Activated T-cell treated with anti-CD3 and anti-CD28 coated beads for 24 hours (primary cell): Measurements from ENCODE around the gene ARL6IP4.
"Not testable (repeated sequence)": the region's sequence is repeated elsewhere in the genome, so short reads cannot be mapped to it uniquely, and the experiment has no call there.

ENCODE experiments used
- DNase-seq: peaks from one replicate; pipeline ENCODE4 v3.0.0-alpha.2; 2020; ENCODE audit warnings: low read depth

ARL6IP4 gene

DNA sequence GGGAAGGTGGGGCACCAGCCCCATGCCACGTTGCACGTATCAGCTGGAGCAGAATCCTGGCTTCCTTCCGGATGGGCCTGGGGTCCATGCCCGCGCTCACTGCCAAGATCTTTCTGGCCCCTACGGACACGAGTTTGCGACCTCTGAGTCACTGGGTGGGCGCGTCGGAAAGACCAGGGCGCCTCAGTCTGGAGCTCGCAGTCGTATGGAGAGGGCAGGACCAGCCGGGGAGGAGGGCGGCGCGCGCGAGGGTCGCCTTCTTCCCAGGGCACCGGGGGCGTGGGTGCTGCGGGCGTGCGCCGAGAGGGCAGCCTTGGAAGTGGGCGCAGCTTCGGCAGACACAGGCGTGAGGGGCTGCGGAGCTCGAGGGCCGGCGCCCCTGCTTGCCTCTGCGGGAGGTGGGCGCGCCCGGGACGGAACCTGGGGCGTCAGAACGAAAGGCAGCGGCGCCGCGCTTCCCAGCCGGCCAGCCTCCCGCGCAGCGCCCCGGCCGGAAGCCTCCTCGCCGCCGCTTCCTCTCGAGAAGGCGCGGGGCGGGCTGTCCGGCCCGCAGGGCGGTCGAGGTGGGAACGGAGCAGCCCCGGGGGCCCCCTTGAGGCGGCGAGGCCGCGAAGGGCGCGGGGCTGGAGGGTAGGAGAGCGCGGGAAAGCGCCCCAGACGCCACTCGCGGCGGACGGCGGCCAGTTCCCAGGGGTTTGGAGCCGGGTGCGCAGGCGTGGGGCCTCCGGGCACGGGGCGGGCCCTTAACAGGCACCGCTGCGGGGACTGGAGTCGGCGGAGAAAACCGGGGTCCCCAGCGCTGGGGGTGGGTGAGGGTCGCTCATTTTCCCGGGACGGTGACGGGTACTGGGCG is at the start of gene ARL6IP4:
ARL6IP4 (plus strand) TSS at position 499 of the 853 bp plus-strand sequence. CDS start 459 bp downstream, outside the sequence.
- DNase-seq: peak; percentile 65

DNA sequence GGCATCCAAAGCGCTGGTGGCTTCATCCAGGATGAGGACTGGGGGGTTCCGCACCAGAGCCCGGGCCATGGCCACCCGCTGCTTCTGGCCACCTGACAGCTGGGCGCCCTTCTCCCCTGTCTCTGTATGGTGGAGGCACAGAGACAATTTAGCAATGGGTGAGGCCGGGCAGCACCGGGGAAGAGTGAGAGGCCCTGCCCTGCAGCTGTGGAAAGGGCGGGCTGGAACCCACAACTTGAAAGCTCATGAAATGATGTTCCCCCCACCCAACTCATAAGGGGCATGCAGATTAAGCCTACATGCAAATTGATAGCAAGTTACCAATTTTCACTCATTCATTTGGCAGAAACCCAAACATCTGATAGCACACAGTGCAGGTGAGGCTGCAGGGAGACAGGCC is 48.3 kb upstream of the ARL6IP4 start:
- DNase-seq: no peak

DNA sequence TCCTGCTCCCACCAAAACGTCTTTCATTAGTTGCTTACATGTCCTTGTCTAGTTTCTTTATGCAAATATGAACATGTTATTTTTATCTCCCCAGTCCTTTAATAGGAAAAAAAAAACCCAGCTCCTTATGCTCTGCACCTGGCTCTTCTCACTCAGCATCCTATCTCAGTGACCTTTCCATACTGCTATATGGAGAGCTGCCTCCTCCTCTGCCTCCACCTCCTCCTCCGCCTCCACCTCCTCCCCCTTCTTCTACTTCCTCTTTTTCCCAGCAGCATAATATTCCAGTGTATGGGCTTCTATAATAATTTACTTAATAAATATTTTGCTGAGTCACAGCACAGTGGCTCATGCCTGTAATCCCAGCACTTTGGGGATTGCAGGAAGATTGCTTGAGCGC is 45.8 kb upstream of the ARL6IP4 start:
- DNase-seq: no peak

DNA sequence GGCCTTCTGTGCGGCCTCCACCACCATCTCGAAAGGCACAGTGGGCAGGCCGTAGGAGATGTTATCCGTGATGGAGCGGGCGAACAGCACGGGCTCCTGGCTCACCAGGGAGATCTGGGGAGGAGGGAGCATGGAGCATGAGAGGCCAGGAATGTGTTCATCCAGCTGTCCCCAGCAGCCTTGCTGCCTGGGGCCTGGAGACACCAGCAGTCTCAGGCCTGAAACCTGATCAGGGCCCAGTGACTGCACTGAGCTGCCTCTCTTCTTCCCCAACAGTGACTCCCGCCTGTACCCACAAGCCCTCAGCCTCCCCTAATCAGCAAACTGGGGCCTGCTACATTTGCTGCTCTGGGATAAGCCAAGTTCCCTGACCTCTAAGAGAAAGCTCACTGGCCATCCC is 45.2 kb upstream of the ARL6IP4 start:
- DNase-seq: no peak

DNA sequence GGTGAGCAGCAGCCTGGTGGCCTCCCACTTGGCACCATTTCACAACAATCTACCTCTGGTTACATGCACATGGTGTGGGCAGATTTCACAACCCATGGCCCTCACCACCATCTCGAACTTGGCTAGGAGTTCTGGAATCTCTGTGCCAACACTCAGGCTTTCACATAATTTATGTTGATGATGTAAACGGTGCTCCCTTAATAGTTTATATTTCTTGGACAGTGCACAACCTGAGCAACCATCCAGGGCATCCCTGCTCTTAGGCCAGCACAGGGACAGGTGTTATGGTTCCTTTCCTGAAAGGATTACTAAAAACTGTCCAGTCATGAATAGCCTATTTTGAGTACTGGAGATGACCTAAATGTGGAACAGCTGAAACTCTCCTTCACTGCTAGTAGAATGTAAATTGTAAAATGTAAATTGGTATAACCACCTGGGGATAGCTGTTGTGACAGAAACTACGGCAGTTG is 42.8 kb upstream of the ARL6IP4 start:
- DNase-seq: no peak

DNA sequence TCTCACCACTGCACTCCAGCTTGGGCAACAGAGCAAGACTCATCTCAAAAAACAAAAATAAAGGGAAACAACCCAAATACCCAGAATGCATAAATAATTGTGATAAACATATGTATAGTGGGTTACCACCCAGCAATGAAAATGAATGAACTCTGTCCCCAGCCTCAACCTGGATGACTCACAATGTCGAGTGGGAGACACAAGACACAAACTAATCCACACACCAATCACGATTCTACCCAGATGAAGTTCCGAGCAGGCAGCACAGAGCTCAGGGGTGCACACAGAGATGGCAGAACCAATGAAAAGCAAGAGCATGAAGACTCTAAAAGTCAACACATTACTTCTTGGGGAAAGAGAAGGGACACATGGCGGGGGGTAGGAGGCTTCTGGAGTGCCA is 41.4 kb upstream of the ARL6IP4 start:
- no peak for DNase-seq

DNA sequence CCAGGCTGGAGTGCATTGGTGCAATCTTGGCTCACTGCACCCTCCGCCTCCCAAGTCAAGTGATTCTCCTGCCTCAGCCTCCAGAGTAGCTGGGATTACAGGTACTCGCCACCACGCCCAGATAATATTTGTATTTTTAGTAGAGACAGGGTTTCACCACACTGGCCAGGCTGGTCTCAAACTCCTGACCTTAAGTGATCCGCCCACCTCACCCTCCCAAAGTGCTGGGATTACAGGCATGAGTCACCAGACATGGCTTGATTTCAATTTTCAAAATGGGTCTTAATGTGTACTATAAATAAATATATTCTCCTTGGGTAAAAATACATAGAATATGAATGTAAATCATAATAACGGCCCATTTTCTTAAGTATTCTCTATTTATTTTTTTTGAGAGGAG is 39.1 kb upstream of the ARL6IP4 start:
- not testable (repeated sequence) for DNase-seq

DNA sequence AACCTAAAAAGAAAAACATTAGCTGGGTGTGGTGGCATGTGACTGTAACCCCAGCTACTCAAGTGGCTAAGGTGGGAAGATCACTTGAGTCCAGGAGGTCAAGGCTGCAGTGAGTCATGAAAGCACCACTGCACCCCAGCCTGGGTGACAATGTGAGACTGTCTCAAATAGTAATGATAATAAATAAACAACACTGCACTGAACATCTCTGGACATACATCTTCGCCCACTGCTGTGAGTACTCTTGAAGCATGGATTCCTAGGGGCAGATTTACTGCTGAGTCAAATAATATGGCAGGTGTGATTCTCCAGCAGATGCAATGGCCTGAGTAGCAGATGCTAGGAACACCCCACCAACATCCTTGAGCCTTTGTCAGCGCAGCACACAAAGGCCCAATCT is 37.8 kb upstream of the ARL6IP4 start:
- no peak for DNase-seq

DNA sequence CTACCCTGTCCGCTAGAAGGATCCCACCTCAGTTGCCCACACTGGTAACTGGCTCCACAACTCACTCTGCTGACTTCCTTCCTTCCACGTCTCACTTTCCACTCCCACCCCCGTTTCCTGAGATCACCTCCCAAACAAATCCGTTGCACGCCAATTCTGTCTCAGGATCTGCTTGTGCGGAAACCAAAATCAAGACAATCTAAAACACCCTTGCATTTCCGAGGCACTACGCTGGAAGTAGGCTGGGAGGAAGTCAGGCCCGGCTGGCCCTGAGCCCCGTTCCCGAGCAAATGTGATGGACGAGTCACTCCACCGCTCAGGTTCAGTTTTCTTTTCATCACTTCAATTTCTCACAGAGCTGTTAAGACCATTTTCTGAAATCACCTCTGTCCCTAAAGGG is 37.3 kb upstream of the ARL6IP4 start:
- no peak for DNase-seq

DNA sequence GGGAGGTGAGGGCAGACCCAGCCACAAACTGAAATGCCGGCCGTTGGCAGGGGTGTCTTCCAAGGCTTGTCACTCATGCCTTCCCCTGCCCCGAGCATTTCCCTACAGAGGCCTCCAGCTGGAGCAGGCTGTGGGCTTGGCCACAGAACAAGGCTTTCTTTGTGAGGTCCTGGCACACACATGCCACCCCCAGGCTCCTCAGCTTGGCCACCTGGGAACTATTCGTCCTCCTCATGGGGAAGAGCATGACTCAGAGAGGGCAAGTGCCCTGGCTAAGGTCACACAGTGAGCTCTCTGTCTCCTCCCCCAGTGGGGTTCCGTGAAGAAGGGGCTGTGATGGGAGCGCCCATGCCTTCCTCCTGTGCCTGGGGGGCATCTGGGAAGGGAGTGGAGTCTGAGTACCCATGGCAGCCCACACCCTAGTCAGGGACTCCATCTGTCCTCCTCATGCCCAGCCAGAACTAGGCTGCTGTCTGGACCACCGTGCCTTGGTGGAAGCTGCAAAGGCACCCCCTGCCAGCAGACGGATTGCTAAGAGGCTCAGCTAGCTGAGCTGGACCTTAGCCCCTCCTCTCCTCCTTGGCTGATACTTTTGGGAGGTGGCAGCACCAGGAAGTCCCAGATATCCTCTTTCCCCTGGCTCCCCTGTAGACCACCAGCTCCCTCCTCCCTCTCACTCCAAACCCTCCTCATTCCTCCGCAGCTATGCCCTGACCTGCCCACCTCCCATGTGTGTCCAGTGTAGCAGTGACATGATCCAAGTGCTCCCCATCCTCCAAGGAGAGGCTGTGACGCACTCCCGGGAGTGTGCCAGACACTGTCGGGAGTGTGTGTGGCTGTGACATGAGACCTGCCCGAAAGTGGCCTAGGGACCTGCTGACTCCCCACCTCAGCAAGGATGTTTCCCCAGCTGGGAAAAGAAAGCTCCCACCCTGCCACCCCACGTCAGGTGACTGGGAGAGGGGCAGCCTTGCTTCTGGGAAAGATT is 35.6 kb upstream of the ARL6IP4 start:
- no peak for DNase-seq

DNA sequence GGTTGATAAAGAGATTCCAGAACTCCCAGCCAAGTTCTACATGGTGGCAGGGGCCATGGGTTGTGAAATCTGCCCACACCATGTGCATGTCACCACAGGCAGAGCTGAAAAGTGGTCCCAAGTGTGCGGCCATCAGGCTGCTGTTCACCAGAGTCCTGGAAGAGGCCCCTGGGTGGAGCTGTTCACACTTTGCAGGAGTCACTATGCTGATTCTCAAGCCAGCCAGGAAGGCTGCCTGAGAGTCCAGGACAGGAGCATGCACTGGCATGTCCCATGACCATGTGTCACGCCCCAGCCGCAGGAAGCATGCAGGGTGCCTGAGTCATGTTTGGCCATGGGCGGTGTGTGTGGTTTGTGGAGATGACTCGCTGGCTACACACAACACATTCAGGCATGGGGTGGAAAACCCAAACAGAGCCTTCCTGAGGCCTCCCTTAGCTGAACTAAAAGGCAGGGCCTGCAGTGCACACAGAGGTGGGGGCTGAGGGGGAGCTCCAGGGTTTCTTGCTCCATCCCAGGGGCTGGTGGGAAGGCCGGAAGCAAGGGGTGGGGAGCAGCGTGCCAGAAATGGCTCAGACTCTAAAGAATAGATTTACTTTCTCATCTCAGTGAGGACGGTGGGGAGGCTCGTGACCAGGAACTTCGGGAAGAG is 33.7 kb upstream of the ARL6IP4 start:
- peak; percentile 76 for DNase-seq

DNA sequence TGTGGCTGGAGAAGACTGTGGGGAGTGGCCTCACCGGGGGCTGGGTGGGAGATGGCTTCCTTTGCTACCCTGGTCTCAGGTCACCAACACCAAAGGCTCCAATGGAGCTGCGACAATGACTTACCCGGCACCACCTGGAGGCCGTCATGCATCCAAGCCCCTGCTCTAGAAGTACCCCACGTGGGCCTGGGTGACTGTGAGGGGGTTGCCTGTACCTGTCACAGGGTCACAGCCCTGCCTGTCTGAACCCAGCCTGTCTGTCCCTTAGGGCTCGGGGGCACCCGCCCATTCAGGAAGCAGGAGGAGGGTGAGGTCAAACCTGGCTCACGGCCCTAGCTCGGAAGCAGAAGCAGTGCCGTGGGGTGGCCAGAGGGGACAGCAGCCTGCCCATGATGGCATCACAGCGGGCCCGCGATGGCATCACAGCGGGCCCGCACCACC is 33.1 kb upstream of the ARL6IP4 start:
- DNase-seq: no peak

DNA sequence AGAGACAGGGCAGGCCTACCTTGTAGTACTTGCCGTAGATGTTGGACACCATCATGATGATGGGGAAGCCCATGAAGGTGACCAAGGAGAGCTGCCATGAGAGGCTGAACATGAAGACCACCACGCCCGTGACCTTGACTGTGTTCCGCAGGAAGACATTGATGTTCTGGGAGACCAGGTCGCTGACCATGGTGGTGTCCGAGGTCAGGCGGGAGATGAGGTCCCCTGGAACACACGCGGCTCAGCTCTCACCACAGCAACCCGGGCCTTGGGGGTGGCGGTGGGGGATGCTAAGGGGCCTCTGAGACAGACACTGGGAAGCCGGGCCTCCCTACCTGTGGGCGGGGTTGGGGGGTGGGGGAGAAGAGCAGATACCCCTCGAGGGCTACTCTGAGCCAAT is 31.9 kb upstream of the ARL6IP4 start:
- no peak for DNase-seq

DNA sequence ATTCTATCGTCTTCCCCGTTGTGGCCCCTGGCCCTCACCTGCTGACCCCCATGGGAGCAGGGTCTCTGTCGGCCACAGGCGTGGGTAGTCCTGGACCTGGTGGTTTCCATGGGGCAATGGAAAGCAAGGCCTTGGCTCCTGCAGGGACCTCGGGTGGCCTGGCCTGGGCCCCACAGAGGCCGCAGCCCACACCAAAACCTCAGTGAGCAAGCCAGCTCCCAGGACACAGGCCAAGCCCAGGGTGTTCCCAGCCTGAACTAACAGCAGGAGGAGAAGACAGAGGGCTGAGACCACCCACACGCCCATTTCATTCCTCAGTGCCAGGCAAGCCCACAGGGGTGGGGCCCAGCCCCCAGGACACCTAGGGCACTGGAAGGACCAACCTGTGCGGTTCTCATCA is 31.1 kb upstream of the ARL6IP4 start:
- no peak for DNase-seq

DNA sequence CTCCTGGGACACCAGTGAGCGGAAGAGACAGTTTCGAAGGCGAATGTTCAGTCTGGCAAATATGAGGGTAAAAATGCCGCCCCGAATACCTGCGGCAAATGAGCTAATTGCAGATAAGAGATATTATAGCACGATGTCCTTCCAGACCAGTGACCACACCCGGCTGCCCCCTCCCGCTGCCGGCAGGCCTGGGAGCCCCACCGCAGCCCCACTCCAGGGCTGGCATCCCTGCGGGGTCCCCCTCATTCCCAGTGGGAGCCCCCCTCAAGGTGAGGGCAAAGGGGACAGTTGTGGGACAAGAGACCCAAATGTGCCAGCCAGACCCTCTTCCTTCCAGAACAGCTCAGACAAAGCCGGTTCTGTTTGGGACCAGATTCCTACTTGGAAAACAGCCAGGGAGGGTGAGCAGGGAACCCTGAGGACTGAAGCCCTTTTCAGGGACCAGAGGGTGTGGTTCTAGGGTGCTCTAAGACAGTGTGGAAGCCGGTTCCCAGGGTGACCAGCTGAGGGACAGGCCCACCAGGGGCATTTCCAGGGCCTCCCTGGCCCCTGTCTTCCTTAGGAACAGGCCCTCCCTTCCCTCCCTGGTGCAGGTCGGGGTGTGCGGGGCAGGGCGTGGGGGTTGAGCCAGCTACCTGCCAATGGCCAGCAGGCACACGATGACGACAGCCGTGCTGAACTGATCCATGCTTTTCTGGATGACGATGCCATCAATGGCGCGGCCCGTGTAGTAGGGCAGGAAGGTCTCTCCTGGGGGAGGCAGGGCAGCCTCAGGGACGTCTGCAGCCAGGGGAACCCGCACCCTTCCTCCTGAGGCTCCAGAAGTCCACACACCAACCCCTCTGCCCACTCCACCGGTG is 30.4 kb upstream of the ARL6IP4 start:
- no peak for DNase-seq

DNA sequence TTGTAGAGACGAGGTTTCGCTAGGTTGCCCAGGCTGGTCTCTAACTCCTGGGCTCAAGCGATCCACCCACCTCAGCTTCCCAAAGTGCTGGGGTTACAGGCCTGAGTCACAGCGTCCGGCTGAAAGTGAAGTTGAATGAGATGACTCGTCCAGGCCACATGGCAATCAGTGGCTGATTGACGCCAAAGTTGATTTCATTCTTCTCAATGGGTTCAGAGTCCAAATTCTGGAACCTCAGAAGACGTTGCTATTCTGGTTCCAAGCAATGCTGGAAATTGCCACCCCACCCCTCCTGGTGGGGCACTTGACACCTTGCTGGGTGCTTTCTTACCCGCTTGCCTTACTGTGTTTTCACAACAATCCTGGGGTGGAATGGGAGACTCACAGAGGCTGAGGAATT is 29.1 kb upstream of the ARL6IP4 start:
- DNase-seq: no peak

DNA sequence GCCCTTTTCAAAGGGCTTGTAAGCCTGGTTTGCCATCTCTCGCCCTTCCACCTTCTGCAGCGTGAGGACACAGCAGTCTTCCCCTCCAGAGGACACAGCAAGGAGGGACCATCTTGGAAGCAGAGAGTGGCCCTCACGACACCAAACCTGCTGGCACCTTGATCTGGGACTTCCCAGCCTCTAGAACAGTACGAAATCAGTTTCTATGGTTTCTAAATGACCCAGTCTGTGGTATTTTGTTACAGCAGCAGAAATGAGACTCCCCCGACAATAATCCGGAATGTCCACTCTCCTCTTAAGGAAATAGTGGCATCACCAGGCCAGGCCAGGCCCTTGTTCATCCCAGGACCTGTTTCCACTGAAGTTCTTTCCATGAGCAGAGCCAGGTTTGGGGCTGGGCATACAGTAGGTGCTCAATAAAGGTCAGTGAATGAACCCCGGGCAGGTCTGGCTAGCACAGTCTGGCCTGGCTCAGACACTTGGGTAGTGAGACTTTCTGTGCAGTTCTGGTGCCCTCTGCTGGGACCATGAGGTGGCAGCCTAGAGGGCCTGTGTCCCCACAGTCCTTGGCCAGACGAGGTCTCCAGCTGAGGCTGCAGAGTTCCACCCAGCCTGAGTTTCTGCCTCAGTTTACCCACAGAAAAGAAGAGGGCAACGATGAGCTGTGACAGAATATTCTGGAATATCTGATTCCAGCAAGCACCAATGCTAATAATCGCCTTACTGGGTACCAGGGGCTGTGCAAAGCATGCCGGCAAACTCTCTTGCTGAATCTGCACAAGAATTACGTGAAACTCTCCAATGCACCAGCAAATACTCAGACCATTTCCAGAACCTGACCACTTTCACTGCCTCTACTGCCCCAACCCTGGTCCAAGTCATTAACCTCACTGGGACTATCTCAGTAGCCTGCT is 28.2 kb upstream of the ARL6IP4 start:
- DNase-seq: peak; percentile 65

DNA sequence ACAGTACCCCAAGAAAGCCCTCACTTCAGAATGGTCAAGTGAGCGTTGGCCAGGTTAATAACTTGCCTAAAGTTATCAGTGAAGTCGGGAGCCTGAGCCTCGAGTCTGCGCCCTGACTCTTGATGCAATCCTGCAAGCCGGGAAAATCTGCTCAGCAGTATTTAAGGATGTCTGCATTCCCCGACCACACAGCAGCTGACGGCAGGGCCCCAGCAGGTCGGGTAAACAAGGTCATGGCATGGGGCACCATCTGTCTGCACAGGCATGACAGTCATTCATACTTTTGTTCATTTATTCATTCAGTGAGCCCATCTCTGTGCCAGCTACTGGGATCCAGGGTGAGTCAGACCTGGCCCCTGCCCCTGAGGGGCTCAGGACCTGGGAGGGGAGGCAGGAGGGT is 25.3 kb upstream of the ARL6IP4 start:
- DNase-seq: no peak

DNA sequence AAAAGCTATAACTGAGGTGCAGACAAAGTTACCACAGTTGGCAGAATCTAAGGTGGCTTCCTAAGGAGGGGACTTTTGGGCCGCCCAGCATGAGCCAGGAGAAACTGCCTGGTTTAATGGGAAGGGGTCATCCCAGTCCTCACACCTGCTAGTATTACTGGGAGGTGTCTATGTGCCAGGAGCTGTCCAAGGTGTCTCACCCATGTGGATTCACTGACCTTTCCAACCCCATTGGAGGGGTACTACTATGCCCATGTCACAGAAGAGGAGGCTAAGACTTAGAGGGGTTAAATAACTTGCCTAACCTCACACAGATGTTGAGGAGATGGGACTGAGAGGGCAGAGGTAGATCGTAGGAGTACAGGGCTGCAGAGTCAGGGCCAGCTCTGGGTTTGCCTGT is 24.4 kb upstream of the ARL6IP4 start:
- no peak for DNase-seq

DNA sequence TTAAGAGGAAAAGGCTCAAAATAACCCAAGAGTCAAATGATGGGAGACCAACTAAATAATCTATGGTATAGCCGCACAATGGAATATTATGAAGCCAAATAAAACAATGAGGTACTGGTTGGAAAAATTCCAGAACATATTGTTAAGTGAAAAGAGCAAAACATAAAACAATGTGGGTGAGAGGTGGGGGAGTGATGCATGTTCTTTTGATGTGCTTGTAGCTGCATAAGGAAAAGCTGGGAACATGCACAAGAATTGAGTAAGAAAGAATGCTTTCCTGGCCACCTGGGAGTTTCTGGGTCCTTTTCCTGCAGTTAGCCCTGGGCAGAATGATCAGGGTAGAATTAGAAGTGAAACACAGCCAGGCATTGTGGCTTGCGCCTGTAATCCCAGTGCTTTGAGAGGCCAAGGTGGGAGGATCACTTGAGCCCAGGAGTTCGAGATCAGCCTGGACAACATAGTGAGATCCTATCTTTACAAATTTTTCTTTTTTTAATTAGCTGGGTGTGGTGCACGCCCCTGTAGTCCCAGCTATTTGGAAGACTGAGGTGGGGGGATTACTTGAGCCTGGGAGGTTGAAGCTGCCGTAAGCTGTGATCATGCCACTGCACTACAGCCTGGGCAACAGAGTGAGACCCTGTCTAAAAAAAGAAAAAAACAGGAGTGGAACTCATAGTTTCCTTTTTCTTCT is 22.1 kb upstream of the ARL6IP4 start:
- DNase-seq: no peak
